HG02763 (cell line): Measurements from ENCODE around the gene C10orf90.

Experiments
- ATAC-seq: cut with Tn5 transposase; IDR thresholded peaks from one replicate; pipeline ENCODE4 v1.9.1; 2021; ENCODE audit warnings: mild to moderate bottlenecking, moderate library complexity; ENCODE audit not compliant: unreplicated experiment

C10orf90 gene

DNA sequence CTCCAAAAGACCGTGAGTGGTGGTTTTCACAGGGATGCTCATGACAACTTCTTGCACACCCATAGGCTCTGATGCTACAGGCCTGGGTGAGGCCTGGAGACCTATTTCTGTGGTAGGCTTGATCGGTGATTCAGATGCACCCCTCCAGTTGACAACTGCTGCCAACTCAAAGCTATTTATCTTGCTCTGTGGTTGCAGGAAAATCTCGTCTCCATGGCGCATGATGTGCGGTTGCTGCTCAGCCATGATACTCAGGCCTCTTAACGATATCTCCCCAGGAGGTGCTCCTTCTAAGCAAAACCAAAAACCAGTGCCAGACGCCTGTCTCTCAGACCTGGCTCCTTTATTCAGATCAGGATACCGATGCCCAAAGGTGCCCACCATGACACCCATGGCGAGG is 31.4 kb downstream of the C10orf90 start:
- no peak for ATAC-seq

DNA sequence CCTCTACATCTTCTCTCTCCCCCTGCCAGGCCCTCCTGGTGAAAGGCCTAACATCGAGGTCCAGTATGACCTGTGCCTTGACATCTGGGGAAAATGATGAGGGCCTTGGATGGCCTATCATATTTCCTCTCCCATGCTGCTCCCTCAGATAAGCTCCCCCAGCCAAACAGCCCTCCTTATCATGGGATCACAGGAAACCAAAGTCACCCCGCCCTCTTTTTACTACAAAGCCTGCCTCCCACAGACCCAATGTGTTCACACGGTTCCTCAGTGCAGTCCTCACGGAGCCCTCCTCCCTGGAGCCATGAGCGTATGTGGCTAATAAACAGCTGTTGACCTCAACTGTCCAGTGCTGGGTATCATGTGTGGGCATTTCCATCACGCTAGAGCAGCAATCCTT is 32.0 kb downstream of the C10orf90 start:
- ATAC-seq: no peak

DNA sequence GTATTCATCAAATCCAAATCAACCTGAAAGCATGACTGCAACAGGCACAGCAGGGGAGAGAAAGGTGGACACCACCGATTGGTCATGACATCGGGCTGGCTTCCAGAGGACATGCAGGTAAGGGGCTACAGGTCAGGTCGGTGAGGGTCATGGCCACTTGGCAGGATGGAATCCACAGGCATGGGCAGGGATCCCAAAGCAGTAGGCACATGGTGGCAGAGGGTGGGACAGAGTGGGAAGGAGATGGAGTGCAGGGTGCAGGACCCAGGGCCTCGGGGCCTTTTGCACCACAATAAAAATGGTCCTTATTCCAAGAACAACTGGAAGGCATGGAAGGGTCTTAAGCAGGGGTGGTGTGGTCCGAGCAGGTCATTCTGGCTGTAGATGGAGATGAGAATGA is 33.0 kb downstream of the C10orf90 start:
- no peak for ATAC-seq

DNA sequence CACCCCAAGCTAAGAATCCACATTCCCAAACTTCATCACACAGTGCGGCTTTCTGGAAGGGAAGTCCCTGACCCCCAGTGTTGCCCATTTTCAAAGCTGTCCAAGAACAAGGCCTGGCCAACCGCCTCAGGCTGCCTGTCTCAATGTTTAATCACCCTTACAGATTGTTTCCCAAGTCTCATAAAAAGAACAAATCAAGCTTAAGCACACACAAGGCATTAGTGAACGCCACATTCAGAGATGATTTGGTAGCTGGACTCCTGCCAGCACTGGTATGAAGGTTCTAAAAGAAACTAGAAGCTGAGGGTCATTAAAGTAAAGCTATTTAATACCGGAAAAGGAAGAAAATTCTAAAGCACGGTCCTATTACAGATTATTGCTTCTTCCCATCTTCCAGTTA is 35.6 kb downstream of the C10orf90 start:
- ATAC-seq: no peak

DNA sequence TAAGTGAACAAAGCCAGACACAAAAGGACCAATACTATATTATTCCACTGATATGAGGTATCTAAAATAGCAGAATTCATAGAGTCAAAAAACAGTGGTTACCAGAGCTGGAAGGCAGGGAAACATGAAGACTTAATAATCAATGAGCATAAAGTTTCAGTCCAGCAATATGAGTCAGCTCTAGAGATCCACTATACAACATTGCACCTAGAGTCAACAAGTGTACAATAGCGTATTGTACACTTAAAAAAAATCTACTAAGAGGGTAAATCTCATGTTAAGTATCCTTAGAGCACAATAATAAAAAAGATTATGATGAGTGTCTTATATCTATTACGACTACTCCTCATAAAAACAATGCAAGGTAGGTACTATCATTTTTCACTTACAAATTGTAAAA is 36.1 kb downstream of the C10orf90 start:
- no peak for ATAC-seq

DNA sequence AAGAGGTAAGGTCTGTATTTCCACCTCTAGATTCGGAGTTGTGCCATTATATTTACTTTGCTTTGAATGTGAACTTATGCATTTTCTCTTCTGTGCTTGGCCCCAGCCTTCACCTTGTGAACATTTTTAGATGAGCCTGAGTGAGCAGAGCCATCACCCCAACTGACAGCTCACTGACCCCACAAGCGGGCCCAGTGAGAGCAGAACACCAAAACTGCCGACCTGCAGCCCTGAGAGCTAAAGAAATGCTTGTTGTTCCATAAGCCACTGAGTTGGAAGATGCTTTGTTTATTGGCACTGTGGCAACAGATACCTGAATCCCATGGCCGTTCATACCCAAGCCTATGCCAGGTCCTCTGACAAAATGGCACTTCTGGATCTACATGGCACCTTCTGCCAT is 37.8 kb downstream of the C10orf90 start:
- no peak for ATAC-seq

DNA sequence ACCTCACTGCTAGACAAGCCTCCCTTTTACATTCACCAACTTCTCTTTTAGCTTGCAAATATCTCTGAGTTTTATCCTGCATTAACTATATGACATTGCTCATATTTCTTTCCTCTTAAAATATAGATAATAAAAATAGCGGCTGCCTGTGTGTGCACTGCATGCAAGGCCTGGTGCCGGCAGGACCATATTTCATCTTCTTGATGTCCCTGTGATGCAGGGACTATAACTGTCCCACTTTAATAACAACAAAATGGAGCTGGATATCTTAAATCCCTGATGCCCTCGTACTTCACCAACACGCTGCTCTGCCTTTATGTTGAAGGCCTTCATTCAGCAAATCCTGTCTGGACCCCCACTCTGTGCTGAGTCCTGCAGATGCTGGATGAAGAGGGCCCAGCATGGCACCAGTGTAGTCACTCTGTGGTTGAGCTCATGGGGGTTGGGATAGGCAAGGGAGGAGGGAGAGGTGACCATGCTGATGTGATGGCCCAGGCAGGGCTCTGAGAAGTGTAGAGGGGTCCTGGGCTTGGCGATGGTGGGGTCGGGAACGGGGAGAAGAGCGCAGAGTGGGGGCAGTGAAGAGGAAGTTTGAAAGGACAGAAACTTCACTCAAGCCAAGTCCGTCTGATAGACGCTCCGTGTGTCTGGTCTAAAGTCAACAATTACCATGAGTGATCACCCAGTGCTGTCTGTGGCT is 40.4 kb downstream of the C10orf90 start:
- no peak for ATAC-seq

DNA sequence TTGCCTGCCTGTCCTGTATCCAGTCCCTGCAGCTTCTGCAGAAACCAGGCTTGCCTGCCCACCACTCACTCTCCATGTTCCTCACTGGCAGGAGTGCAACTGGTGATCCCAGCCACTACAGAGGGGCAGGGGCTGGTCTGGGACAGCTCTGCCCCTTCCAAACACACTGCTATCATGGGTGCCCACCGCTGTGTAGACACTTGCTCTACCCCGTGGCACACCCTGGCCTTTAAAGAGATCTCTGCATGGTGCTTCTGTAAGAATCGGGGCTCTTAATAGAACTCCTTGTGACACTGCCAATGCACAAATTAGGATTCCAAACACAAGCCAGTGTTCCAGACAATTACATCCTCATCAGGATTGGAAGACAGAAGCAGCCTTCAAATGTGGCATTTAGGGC is 41.7 kb downstream of the C10orf90 start:
- no peak for ATAC-seq

DNA sequence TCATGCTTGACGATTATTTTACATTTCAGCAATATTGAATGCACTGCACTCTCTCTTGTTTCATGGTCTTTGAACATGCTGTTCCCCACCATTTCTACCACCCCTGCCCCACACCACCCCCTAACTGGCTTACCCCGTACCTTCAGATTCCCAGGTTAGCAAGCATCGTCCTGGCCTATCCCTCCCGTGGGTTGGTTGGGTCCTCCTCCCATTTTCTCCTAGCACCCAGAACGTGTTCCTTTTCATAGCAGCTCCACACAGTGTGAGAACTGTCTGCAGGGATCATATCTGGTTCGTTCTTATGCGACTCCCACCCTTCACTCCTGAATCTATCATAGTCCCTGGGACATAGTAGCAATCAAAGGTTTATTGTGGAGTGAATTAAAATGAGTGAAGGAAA is 48.6 kb downstream of the C10orf90 start:
- ATAC-seq: no peak

DNA sequence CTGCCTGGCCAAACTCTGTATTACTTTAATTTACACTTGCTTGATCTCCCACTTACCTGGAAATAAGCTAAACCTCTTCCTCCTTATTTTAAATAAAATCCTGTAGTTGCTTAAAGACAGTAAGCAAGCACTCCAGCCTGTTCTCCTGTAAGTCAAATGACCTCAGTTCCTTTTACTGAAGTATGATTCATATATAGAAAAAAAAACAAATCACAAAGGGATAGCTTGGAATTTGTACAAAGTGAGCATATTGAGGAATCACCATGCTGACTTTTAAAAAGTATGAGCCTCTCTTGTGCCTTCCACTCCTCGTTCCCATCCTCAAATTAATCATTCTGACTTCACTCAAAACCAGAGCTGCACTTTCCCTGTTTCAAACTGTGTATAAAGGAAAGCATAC is 52.0 kb downstream of the C10orf90 start:
- no peak for ATAC-seq

DNA sequence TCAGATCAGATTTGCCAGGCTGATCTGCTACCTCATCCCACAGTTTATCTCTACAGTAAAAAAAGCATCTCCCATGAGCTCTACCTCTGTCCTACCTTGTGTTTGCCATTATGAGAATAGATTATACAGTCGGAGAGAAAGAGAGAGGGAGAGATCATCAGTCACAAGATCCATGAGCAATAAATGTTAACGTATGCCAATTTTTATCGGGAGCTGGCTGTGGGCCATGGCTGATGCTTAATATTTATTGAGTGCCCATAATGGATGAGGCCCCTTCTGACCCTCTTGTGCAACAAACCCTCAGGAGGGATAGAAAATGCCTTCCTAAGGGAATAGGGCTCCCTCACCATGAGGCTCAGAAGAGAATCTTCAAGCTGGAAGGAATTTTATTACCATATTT is 52.8 kb downstream of the C10orf90 start:
- ATAC-seq: no peak

DNA sequence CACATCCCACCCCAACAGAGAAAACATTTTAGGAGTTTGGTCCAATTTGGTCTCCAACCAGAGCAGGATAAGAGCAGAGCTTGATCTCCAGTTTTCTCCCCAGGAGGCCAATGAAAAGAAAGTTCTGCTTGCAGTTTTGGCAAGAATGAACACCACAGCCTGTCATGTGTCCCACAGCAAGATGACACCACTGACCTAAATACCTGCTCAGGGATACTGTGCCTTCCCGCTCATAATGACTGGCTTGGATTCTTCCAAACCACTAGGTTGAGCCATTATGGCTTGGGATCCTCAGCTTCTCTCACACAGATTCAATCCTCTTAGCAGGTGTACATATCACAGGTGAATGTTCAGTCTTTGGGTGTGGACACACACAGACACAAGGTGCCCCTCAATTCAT is 53.3 kb downstream of the C10orf90 start:
- ATAC-seq: no peak

DNA sequence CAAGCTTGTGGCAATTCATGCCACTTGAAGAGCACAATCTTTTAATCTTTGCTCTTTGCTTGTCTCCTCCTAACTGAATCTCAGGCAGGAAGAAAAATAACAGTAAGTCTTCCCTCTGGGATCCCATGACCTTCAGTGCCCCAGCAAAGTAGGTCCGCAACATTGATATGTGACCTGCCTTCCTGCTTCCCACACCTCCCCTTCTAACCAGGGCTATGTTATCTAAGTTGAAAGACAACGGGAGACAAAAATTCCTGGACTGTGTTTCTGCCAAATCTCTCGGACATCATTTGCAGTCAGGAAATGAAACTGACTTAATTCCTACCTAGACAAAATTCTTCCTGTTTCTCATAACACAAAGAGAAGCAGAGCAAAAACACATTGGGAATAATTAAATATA is 53.8 kb downstream of the C10orf90 start:
- no peak for ATAC-seq

DNA sequence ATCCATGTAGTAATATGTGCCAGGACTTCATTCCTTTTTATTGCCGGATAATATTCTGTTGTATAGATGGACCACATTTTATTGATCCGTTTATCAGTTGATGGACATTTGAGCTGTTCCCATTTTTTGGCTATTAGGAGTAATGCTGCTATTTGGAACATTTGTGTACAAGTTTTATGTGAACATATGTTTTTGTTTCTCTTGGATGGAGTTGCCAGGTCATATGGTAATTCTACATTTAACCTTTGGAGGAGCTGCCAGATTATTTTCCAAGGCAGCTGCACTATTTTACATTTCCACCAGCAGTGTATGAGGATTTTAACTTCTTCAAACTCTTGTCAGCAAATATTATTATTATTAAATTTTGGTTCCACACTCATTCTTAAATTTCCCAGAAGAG is 59.2 kb downstream of the C10orf90 start:
- no peak for ATAC-seq

DNA sequence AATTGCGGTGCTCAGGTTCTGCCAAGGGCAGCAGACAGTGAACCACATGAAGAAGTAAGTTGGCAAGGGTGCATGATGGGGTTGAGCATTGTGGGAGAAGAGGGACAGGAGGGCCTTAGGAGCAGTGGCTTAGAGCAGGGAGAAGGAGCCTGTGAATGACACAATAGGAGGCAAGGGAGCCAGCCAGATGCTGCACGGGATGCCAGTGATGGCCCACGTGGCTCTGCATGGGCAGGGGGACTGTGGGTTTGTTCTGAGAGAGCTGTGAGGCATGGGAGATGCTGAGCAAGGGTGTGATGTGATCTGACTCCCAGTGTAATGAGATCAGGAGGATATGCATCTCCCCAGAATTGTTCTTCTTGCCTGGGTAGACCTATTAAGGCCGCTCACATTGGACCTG is 60.9 kb downstream of the C10orf90 start:
- ATAC-seq: no peak

DNA sequence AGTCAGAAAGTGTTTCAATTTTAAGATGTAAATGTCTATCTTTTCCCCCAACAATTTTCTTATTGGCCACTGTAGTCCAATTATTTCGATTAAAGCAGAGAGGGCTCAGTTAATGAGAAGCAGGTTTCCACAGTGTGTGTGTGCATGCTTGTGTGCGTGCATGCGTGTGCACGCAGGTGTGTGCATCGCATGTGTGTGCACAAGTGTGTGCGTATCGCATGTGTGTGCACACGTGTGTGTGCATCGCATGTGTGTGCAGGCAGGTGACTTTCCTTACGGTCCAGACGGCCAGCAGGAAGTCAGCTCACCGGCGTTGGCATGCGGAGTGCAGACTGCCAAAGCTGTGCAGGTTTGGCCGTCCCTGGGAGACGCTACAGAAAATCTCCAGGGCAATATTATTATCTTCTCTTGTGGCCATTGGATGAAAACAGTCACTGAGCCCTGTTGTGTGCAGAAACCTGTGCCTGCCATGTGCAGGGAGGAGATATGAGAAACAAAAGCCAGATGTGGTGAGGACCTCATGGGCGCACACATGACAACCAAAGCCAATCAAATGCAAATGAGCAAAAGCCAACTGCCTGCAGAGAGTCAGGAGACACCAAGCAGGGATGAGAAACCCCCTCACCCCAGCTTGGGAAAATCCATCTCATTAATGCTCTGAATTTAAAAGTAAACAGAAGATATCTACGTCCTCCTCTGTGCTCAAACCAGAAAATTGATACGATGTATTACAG is 70.4 kb downstream of the C10orf90 start:
- no peak for ATAC-seq

DNA sequence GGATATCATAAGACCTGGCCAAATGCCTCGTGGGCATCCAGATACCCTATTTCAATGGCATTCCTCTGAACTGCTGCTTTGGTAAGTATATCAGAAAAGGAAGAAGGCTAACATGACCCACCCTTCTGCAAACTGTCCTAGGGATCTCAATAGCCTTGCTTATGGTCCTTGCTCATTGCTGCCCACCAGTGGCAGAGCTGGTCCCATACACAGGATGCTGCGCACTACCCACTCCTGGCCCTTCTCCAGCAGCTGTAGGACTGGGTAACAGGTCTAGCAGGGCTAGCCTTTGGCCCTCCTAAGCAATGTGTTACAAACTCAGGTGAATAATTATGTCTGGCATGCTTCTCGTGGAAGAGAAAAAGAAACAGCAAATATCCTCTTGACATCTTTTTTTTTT is 72.5 kb downstream of the C10orf90 start:
- no peak for ATAC-seq

DNA sequence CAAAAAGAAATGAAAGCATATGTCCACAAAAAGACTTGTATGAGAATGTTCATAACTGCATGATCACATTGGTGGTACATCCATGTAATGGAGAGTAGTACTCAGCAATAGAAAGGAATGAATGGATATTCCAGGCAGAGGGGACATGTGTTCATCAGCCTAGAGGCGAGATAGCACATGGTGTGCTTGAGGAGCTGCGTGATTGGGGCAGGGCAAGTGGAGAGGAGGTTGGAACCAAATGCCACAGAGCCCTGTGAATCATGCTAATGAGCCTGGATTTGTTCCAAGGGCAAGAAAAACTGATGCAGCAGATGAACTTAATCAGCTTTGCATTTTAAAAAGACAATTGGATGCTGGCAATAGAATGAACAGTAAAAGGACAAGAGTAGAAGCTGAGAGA is 73.3 kb downstream of the C10orf90 start:
- ATAC-seq: no peak

DNA sequence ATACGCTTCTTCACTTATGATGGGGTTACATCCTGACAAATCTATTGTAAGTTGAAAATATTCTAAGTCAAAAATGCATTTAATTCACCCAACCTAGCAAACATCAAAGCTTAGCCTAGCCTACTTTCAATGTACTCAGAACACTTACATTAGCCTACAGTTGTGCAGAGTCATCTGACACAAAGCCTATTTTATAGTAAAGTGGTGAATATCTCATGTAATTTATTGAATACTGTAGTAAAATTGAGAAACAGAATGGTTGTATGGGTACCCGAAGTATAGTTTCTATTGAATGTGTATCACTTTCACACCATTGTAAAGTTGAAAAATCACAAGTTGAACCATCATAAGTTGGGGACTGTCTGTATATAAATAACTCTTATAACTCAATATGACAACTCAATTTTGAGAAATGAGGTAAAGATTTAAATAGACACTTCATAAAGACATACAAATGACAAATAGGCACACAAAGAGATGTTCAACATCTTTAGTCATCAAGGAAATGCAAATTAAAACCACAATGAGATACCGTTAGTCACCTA is 73.9 kb downstream of the C10orf90 start:
- ATAC-seq: no peak

DNA sequence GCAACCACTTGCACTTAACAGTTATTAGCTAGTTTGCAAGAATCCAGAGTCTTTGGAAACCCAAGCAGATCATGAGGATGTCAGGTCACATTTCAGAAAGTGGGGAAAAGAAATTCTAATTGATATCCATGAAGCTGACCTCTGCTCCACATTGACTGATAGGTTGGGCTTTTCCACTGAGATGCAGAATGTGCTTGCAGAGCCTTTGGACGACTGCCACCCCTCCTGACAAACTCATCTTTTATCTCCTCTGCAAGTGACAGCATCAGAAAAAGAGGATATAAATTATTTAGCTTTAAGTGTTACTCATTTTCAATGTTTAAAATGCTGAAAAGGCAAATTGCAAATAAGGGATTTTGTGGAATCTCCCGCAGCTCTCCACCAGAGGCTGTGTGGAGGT is 75.3 kb downstream of the C10orf90 start:
- no peak for ATAC-seq

DNA sequence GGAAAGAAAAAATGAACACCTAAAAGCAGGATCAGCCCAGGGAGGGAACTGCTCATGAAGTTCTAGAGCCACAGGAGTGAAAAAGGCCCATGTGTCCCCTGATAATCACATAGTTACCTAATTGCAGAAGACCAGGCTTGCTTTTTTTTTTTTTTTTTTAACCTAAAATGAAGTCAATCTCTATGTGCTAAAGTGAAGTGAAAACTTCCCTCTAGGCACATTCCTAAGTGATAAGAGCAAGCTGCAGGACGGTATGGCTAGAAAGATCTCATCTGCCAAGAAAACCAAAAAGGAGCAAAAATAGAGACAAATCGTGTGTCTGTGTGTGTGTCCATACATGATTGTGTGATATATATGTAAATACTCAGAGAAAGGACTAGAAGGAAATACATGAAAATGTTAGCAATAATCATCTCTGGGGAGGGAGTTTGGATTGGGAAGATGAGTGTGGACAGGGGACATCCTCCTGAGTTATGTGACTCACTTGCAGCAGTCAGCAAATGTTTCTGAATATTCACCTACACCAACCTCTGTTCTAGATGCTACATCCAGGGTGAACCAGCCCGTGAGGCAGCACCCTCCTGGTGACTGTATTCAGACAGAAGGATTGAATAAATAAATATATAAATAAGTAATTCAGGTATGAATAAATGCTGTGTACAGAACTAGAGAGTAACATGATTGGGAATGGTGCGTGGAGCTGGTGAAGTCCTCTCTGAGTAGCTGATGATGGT is 76.4 kb downstream of the C10orf90 start:
- no peak for ATAC-seq

DNA sequence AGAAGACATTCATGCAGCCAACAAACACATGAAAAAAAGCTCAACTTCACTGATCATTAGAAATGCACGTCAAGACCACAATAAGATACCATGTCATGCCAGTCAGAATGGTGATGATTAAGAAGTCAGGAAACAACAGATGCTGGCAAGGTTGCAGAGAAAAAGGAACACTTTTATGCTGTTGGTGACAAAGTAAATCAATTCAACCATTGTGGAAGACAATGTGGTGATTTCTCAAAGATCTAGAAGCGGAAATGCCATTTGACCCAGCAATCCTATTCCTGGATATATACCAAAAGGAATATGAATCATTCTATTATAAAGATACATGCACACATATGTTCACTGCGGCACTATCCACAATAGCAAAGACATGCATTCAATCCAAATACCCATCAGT is 77.6 kb downstream of the C10orf90 start:
- ATAC-seq: no peak
